BE2C (cell line): ENCODE data around the gene GMPR. TPM values are rescaled to one million over a fixed set of nuclear protein-coding genes. Genes with fewer than 3 reads are reported as not detected.

Experiments used
- DNase-seq: peaks from one replicate; pipeline ENCODE4 v3.0.0-alpha.2; 2020
- H3K27me3 ChIP-seq: fragments of 250-450 bp; sonication (Bioruptor Pico); 2 replicates; pipeline ENCODE4 v1.5.1; 2020; ENCODE audit warnings: mild to moderate bottlenecking
- H3K36me3 ChIP-seq: fragments of 250-450 bp; sonication (Bioruptor Pico); 2 replicates; pipeline ENCODE4 v1.5.1; 2020; ENCODE audit warnings: mild to moderate bottlenecking
- H3K4me1 ChIP-seq: fragments of 250-450 bp; sonication (Bioruptor Pico); 2 replicates; pipeline ENCODE4 v1.5.1; 2020
- H3K4me3 ChIP-seq: 2 replicates; pipeline ENCODE4 v1.5.1; 2011; ENCODE audit warnings: low read depth, low read length
- H3K9me3 ChIP-seq: fragments of 250-450 bp; sonication (Bioruptor Pico); 2 replicates; pipeline ENCODE4 v1.5.1; 2020
- polyA plus RNA-seq: library from polyadenylated mRNA; unstranded; fragments of >200 nt; gene quantifications from one replicate; pipeline ENCODE4 v1.2.1, GENCODE V29; 2012; ENCODE audit warnings: low read depth, missing spikeins; ENCODE audit not compliant: insufficient read length, insufficient read depth
- TF ChIP-seq, protein P1 (sequence below): IDR thresholded peaks from 2 replicates; pipeline ENCODE4 v1.5.1; 2012; ENCODE audit warnings: mild to moderate bottlenecking, low read depth, low read length

The GMPR gene
- 8.8 TPM for polyA plus RNA-seq

DNA sequence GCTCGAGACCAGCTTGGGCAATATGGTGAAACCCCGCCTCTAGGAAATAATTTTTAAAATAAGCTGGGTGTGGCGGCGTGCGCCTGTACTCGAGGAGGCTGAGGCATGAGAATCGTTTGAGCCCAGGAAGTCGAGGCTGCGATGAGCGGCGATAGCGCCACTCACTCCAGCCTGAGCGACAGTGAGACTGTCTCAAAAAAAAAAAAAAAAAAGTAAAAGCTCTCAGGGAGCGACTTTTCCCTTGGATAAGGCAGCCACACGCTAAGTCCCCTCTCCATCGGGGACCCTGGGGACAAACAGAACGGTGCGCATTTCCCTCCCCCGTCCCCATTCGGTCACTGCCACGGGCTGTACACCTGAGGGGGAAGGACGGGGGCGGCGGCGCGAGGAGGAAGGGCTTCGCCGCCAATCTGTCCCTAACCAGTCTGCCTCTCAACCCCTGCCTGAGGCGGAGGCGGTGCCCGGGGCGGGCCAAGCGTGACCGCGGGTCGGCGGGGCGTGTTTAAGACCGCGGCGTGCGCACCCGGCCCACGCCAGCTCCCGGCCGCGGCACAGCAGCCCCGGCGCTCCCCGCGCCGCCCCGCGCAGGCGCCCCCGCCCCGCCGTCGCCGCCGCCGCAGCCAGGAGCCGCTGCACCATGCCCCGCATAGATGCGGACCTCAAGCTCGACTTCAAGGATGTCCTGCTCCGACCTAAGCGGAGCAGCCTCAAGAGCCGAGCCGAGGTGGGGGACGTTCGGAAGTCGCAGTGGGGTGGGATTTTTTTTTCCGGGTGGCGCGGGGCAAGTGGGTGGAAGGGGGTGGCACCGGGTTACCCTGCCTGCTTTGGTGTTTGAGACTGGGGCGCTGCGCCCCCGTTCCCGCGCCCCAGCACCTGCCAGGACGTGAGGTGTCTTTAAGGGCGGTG lies at the start of gene GMPR:
TSS of gene GMPR (plus strand) at position 531 of the 906 bp plus-strand sequence. CDS start at position 638, 107 bp downstream.
- peak within 1 kb of the TSS; percentile 63 for H3K4me3 ChIP-seq
- peaks cover 9% of the 10 kb centered on the region for H3K27me3 ChIP-seq
- peak; percentile 75 for DNase-seq
- TF ChIP-seq, protein P1, sequence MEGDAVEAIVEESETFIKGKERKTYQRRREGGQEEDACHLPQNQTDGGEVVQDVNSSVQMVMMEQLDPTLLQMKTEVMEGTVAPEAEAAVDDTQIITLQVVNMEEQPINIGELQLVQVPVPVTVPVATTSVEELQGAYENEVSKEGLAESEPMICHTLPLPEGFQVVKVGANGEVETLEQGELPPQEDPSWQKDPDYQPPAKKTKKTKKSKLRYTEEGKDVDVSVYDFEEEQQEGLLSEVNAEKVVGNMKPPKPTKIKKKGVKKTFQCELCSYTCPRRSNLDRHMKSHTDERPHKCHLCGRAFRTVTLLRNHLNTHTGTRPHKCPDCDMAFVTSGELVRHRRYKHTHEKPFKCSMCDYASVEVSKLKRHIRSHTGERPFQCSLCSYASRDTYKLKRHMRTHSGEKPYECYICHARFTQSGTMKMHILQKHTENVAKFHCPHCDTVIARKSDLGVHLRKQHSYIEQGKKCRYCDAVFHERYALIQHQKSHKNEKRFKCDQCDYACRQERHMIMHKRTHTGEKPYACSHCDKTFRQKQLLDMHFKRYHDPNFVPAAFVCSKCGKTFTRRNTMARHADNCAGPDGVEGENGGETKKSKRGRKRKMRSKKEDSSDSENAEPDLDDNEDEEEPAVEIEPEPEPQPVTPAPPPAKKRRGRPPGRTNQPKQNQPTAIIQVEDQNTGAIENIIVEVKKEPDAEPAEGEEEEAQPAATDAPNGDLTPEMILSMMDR: no peak
- no peaks in the 10 kb centered on the region for H3K4me1 ChIP-seq
- no peaks in the 10 kb centered on the region for H3K36me3 ChIP-seq
- no peaks in the 10 kb centered on the region for H3K9me3 ChIP-seq

DNA sequence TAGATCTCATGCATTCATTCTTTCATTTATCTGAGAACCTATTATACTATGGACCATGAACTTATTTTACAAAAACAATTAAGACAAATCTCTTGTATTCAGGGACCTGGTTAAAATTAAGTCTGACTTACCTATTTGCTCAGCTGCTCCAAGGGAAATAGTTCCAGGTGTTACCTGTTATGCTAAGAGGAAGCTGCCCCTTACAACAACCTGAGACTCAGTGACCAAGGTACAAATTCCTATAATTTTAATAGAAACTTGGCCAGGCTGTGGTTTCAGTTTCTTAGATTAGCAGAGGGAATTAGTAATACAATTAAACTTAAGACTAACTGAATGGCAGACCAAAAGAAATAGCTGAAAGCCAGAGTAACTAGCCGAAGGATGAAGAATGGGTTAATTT lies 48.2 kb upstream of the GMPR start:
- TF ChIP-seq, protein P1: no peak
- no peaks in the 10 kb centered on the region for H3K9me3 ChIP-seq
- no peaks in the 10 kb centered on the region for H3K36me3 ChIP-seq
- H3K27me3 ChIP-seq: no peaks in the 10 kb centered on the region
- no peak overlapping the region for H3K4me3 ChIP-seq
- no peak for DNase-seq
- no peaks in the 10 kb centered on the region for H3K4me1 ChIP-seq

DNA sequence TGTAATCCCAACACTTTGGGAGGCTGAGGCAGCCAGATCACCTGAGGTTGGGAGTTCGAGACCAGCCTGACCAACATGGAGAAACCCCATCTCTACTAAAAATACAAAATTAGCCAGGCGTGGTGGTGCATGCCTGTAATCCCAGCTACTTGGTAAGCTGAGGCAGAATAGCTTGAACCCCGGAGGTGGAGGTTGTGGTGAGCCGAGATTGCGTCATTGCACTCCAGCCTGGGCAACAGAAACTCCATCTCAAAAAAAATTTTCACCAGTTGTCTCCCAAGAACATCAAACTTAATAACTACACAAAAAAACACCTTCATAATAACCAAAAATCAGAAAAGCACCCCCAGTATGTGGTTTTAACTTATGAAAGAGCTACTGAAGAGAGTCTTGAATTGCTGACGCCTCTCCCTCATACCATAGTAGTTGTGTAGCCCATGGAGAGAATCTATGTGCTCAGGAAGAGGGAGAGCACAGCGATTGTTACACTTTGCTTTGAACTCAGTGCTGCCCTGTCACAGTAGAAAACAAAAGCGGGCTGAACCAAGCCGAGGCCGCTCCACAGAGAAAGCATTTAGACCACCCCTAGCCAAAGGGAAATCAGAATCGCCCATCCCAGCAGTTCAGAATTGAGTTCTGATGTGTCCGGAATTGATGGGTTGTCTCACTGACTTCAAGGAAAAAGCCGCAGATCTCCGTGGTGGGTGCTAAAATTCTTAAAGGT lies 42.0 kb upstream of the GMPR start:
- no peak for DNase-seq
- Histone ChIP-seq H3K27me3 (no peaks in the 10 kb centered on the region), H3K4me3 (no peak overlapping the region), H3K9me3 (no peaks in the 10 kb centered on the region), H3K36me3 (no peaks in the 10 kb centered on the region), H3K4me1 (no peaks in the 10 kb centered on the region)
- TF ChIP-seq, protein P1: no peak

DNA sequence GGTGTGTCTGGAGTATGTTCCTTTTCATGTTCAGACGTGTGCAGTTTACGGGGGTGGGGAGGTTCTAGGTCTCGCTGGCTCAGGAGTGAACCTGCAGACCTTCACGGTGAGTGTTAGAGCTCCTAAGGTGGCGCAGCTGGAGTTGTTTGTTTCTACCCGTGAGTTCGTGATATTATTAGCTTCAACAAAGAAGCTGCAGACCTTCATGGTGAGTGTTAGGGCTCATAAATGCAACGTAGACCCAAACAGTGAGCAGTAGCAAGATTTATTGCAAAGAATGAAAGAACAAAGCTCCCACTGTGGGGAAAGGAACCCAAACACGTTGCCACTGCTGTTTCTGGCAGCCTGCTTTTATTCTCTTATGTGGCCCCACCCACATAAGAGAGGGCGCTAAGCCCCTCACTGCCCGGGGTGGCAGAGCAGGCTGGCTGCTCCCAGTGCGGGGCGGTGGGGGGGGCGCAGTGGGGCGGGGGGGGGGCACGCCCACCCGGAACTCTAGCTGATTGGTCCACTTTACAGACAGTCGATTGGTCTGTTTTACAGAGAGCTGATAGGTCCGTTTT lies 41.3 kb upstream of the GMPR start:
- Histone ChIP-seq H3K27me3 (no peaks in the 10 kb centered on the region), H3K36me3 (no peaks in the 10 kb centered on the region), H3K4me1 (no peaks in the 10 kb centered on the region), H3K4me3 (no peak overlapping the region), H3K9me3 (no peaks in the 10 kb centered on the region)
- TF ChIP-seq, protein P1: no peak
- no peak for DNase-seq

DNA sequence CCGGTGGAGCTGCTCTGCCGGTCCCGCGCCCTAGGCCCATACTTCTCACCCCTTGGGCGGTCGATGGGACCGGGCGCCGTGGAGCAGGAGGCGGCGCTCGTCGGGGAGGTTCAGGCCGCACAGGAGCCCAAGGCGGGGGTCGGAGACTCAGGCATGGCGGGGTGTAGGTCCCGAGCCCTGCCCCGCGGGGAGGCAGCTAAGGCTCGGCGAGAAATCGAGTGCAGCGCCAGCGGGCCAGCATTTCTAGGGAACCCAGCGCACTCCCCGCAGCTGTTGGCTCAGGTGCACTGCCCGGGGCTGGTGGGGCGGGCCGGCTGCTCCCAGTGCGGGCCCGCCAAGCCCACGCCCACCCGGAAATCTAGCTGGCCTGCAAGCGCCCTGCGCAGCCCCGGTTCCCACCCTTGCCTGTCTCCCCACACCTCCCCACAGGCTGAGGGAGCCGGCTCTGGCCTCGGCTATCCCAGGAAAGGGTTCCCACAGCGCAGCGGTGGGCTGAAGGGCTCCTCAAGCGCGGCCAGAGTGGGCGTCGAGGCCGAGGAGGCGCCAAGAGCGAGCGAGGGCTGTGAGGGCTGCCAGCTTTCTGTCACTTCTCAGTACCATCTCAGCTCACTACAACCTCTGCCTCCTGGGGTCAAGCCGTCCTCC lies 40.2 kb upstream of the GMPR start:
- DNase-seq: no peak
- Histone ChIP-seq H3K9me3 (no peaks in the 10 kb centered on the region), H3K4me1 (no peaks in the 10 kb centered on the region), H3K4me3 (no peak overlapping the region), H3K27me3 (no peaks in the 10 kb centered on the region), H3K36me3 (no peaks in the 10 kb centered on the region)
- TF ChIP-seq, protein P1: no peak
